DMS53 treated with DMSO at 0.1 percent for 48 hours (cell line): Measurements from ENCODE around the gene DENND2A.
A peak's percentile ranks its signal among the peaks of the same experiment; 100 is the strongest.
"Not testable (repeated sequence)": the region's sequence is repeated elsewhere in the genome, so short reads cannot be mapped to it uniquely, and the experiment has no call there.

Experiments
- DNase-seq: peaks from one replicate; lab custom pipeline; 2025; ENCODE audit not compliant: unreplicated experiment; lab: John Stamatoyannopoulos, UW

Gene DENND2A

DNA sequence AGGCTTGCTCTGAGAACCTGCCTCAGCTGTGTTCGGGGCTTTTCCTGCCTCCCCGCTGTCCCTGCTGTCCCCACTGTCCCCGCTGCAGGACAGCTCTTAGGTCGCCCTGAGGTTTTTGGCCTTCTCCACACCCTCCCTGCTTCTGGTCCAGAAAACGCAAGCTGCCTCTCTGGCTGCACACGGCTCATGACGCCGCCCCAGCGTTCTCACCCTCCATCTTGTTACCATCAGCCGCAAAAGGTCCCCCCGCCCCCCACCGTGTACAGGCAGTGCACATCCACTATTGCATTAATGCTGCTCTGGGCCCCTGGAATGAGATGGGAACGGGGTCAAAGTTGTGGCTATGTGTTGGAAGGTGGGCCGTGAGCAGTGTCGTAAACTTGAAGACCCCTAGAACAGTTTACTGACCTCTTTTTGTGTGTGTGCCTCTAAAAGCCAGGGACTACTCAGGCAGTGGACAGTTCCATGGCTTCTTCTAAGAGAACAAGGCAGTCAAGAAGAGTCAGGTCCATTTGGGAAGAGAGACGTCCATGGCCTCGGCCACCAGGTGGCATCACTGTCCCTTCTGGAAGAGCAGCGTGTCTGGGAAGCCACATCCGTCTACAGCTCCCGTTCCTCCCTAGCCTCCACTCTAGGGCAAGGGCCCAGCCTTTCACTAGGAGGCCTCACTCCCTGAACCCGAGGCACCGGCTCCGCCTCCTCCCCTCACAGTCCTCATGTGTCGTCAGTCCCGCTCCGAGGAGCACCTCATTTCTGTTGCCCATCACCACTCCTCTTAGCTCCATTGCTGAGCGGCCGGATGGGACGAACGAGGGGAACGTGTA lies 122.9 kb downstream of the DENND2A start:
- peak; percentile 95 for DNase-seq

DNA sequence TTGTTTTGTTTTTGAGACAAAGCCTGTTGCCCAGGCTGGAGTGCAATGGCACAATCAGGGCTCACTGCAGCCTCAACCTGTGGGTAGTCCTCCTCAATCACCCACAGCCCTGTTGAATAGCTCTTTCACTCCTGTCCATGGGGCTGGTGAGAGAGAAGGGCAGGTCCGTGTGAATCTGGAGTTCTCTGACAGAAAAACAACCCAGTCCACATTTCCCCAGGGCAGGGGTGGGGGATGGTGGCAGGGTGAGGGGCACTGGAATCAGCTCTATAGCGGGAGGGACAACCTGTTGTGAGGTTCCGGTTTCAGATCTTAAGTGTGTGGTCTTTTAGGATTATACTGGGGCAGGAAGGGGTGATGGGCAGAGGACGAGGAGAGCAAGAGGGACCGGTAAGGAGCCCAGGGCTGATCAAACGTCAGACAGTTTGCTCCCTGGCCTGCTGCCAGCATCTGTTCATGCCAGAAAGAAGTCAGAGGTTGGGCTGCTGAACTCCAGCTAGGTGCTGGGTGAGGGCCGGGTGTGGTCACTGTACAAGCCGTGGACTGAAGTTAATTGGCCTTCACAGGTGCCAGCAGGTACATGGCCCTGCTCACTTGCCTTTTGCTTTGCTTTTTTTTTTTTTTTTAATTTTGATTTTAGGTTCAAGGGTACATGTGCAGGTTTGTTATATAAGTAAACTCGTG lies 128.2 kb downstream of the DENND2A start:
- peak; percentile 90 for DNase-seq

- DNase-seq = peak; percentile 38
Measured at GRCh38 chr7:140509789-140510188, 130.8 kb downstream of the DENND2A start.

- not testable (repeated sequence) for DNase-seq
Measured at GRCh38 chr7:140507556-140507955, 133.1 kb downstream of the DENND2A start.

DNA sequence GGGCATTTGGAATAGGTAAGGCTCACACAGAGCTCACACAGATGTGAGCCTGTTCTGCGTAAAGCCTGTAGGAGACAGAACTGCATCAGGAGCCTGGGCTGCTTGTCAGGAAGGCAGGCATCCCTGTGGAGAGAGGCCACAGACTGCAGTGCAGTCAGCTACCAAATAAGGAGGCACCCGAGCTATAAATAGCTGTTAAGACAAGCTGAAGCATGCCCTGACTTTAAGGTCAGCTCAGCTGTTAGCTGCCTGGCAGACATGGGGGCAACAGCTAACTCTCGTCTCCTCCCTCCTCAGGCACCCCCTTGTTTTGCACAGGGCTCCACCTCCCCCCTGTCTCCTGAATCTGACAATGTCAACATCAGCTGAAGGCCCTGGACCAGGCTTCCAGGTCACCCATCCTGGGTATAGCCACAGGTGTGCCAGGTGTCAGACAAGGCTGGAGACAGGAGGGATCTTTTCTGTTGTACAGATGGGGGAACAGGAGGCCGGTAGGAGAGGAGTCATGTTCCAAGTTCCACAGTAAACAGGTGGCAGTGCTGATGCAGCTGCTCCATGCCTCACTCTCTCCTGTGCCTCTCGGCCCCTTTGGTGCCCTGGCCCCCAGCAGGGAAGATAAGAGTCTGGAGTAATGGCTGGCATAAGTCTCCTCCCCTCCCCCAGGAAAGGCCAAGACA lies 133.7 kb downstream of the DENND2A start:
- peak; percentile 97 for DNase-seq

- DNase-seq = no peak
Measured at GRCh38 chr7:140501966-140502365, 138.6 kb downstream of the DENND2A start.

GRCh38 chr7:140497807-140498206 lies 142.8 kb downstream of the DENND2A start:
- DNase-seq = not testable (repeated sequence)

- DNase-seq = no peak
Measured at GRCh38 chr7:140497241-140497769, 143.3 kb downstream of the DENND2A start.

DNA sequence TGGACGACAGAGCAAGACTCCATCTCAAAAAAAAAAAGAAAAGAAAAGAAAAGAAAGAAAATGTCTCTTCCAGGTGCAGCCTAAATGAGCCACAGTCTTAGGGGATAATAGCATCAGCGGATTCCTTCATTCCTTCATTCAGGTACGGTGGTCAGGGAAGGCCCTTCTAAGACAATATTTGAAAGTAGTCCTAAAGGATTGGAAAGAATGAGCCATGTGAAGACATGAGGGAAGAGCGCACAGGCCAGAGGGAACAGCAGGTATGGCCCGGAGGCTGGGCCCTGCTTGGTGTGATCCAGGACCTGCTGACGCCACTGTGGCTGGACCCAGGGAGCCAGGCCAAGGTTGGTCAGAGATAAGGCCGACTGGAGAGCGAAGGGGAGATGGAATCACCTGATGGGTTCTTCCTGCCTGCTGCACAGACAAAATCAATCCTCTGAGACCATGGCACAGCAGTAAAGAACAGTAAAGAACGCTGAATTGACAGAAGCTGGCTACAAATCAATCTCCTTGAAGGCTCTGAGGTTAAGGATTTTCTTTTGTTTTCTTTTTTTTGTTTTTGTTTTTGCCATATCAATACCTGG lies 145.0 kb downstream of the DENND2A start:
- DNase-seq = no peak

GRCh38 chr7:140494867-140495266 lies 145.7 kb downstream of the DENND2A start:
- DNase-seq = no peak

DNA sequence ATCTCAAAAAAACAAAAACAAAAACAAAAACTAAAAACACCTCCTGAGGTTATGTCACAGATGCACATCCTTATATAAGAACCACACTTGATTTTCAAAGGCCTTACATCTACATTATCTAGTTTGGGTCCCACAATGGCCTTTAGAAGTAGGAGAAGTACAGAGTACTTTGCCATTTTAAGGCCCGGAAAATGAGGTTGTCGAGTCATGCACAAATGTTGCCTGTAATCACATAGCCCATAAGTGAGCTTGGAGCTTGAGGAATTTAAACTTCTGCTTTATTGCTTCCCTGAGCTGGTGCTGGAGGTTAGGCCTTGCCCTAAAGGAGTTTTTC lies 151.6 kb downstream of the DENND2A start:
- DNase-seq = no peak

DNA sequence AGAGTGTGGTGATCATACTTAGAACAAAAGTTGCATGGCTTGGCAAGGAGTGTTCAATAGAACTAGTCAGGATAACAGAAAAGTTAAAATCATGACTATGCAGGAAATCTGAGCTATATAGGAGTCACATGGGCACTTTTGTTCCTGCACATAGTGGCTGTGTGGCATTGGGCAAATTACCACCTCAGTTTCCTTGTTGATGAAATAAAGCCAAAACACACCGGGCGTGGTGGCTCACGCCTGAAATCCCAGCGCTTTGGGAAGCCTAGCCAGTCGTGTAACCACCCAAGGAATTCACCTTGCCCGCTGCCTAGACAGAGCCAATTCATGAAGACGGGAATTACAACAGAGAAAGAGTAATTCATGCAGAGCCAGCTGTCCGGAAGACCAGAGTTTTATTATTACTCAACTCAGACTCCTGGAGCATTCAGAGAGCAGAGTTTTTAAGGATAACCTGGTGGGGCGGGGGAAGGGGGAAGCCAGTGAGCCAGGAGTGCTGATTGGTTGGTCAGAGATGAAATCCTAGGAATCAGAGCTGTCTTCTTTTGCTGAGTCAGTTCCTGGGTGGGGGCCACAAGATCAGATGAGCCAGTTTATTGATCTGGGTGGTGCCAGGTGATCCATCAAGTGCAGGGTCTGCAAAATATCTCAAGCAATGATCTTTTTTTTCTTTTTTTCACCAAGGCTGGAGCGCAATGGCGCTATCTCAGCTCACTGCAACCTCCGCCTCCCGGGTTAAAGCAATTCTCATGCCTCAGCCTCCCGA lies 154.9 kb downstream of the DENND2A start:
- DNase-seq = no peak

- no peak for DNase-seq
Measured at GRCh38 chr7:140484951-140485499, 155.6 kb downstream of the DENND2A start.

- DNase-seq = no peak
Measured at GRCh38 chr7:140484479-140484878, 156.1 kb downstream of the DENND2A start.

DNA sequence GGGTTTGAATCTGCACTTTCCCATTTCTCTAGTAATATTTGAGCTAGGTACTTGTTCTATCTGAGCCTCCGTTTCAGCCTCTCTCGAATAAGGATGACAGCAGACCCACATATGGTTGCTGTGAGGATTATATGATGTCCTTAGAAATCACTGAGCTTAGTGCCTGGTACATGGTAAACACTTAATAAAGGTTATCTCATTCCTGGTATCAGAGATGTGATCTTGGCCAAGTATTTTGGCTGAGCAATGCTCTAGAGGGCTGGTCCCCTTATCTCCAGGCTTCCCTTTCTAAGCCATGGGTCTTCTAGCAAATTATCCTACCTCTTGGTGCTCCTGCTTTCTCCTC lies 160.9 kb downstream of the DENND2A start:
- no peak for DNase-seq

- peak; percentile 98 for DNase-seq
Measured at GRCh38 chr7:140479062-140479738, 161.4 kb downstream of the DENND2A start, which contains the start of gene MKRN1. MKRN1 (minus strand) TSS chr7:140479505; CDS start chr7:140479344, 161 bp downstream.

DNA sequence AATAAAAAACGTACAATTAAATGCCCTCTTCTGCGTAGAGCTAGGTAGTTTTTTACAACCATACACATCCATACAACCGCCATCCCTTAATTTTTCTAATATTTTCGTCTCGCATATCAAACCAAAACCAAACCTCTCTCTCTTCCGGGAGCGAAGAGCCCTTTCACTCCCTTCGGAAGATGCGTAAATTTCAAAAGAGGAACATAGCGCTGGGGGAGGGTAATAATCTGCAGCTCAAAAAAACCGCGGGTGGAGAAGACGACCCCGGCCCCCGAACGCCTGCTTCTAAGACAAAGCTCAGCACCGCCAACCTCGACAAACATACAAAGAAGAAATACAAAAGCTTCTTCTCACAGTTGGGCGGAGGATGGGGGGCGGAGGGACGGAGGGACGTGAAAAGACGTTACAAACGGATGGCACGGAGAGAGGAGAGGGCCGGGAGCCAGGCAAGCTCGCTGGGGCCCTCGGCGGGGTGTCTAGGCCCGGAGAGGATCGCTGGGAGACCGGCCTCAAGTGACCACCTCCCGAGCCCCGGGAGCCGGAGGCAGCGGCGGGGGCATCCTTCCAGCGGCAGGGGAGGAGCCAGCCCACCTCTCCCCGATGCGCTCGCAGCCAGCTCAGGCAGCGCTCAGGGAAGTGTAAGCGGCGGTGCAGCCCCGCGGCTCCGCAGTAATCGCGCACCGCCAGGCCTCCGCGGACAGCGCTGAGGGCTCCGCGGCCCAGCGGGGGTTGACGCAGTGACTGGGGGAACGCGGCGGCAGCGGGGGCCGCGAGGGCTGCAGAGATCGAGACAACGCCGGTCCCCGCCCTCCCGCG lies 162.2 kb downstream of the DENND2A start:
- DNase-seq = peak; percentile 15

GRCh38 chr7:140476698-140477261 lies 163.8 kb downstream of the DENND2A start:
- DNase-seq = no peak
